Suppressor macrophage treated with lipopolysaccharide for 1 hour (primary cell): Measurements from ENCODE around the gene BAG5.
"Not testable (repeated sequence)": the region's sequence is repeated elsewhere in the genome, so short reads cannot be mapped to it uniquely, and the experiment has no call there.

Experiments used
- DNase-seq, 3 donors: peaks; one replicate each; pipeline ENCODE4 v3.0.0-alpha.2; 2020 to 2022

The BAG5 gene

DNA sequence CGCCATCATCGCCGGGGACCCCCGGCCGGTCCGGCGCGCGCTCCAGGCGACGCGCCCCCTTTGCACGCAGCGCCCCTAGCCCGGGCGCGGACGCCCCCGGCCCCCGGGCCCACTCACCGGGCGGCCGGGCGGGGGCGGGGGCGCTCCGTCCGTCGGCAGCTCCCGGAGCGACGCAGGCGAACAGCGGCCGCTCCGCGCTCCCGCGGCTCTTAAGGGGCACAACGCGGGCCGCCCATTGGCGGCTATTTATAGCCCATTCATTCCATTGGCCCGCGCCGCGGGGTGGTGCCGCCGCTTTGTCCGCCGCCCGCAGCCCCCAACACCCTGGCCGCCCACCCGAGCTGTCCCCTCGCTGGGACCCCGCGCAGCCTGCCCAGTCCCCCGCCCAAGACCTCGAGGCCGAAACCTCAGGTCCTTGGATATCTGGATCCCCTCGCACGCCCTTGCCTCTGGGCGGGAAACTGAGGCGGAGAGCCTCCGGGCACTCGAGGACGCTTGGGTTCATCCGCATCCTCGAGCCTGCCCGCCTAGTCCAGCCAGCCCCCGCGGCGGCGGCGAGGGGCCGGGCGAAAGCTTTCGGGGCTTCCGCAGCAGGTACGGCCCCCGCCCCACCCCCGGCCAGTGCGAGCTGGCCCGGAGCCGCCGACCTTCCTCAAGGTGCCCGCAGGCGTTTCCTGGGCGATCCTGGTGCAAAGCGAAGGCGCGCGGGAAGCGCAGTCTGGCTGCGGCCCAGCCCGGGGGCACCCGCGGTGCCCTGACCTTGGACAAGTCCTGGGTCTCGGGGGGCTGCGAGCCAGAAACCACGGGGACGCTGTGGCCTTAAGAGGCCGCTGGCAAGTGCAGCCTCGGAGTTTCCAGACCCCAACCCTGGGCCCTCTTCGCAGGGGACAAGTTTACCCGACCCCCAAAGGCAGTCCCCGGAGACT, 39.5 kb downstream of the BAG5 start, which contains the start of gene CKB:
Gene CKB (minus strand): TSS at position 182 of the 926 bp plus-strand sequence. CDS start 337 bp downstream, outside the sequence.
- DNase-seq: peak; percentile 73 to 87 (median 74)

DNA sequence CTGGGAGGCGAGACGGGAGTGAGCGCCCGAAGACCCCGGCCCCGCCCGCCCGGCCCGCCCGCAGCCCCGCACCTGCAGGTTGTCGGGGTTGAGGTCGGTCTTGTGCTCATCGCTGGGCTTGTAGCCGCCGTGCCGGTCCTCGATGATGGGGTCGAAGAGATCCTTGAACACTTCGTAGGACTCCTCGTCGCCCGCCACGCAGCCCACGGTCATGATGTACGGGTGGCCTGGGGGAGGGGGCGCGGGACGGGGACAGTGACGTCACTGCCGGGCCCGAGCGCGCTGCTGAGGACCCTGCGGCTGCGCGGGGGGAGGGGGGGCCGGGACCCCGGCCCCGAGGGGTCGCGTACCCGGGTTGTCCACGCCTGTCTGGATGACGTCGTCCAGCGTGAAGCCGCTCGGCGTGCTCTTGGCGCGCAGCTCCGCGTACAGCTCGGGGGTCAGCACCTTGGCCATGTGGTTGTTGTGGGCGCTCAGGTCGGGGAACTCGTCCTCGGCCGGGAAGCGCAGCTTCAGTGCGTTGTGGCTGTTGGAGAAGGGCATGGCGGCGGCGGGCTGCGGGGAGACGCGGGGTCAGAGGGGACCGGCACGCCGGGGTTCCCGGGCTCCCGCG, 40.4 kb downstream of the BAG5 start:
- DNase-seq: peak in 1 of 3 donors; percentile 57

GRCh38 chr14:103521438-103521950, 41.0 kb downstream of the BAG5 start:
- no peak for DNase-seq

DNA sequence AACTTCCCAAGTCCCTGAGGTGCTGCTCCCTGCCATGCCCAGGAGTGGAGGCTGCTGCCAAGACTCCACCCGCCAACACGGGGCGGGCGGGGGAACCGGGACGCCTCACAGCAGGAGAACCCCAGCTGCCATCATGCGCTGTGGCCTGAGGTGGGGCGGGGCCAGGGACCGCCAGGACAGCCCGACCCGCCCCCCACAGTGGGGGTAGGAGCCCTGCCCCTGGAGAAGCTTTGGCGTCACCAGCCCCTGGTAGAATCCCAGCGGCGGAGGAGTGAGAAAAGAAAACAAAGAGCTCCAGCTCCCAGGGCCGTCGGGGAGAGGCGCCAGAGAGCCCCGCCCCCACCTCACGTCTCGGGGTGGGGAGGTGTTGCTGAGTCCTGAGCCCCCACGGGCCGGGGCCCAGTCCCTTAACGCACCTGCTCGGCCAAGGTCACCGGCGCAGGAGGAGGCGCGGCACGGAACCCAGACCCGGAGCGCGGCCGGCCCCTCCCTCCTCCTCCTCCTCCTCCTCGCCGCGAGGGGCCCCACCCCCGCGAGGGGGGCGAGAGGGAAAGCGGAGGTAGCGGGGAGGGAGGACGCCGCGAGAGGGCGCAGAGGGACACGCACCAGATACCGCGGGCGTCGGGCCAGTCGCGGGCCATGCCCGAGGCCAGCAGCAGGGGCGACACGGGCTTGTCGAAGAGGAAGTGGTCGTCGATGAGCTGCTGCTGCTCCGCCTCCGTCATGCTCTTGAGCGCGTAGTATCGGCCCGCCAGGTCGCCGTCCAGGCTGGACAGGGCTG, 41.6 kb downstream of the BAG5 start:
- DNase-seq: peak; percentile 87 to 96 (median 92)

- DNase-seq: peak in 1 of 3 donors; percentile 39
Observed at GRCh38 chr14:103520269-103520656, 42.2 kb downstream of the BAG5 start.

DNA sequence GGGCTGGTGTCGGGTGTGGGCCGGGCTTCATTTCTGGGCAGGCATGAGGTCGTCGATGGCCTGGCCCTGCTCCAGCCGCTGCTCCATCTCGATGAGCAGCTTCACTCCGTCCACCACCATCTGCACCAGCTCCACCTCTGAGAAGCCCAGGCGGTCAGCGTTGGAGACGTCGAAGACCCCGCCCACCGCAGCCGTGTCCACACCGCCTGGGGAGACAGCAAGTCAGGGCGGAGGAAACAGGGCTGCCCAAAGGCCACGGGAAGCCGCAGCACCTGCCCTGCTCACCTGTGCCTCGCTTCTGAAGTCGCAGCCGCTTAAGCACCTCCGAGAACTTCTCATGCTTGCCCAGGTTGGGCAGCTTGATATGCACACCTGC, 42.6 kb downstream of the BAG5 start:
- no peak for DNase-seq

GRCh38 chr14:103519043-103519836, 43.2 kb downstream of the BAG5 start:
- DNase-seq: peak in 1 of 3 donors; percentile 41

DNA sequence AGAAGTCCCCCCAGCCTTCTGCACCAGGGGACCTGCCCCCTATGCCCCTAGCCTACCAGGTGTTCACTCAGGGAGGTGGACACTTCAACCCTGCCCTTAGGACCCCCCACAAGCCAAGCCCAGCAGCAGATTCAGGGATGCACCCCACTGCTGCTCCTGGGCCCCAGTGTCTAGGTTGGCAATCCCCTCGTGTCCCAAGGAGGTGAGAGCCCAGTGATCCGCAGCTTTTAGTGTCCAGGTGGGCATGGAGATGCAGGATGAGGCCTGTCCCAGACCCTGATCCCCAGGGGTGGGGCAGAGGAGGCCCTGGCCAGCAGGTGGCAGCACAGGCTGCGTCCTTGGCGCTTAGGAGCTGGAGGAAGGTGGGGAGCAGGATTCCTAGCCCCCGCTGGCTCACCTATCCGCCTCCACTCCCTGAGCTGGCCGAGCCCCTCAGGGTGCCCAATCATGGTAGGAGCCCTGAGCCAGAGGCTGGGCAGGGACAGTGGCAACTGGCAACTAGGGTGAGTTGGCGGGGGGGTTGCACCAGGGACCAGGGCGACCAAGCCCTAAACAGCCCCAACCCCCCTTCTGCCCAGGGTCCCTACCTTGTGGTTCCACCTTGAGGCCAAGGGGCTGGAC, 43.9 kb downstream of the BAG5 start:
- peak; percentile 55 to 79 (median 61) for DNase-seq

- no peak for DNase-seq
Observed at GRCh38 chr14:103517721-103518421, 44.6 kb downstream of the BAG5 start.

- DNase-seq: peak in 1 of 3 donors; percentile 28
Observed at GRCh38 chr14:103517174-103517566, 45.3 kb downstream of the BAG5 start.

DNA sequence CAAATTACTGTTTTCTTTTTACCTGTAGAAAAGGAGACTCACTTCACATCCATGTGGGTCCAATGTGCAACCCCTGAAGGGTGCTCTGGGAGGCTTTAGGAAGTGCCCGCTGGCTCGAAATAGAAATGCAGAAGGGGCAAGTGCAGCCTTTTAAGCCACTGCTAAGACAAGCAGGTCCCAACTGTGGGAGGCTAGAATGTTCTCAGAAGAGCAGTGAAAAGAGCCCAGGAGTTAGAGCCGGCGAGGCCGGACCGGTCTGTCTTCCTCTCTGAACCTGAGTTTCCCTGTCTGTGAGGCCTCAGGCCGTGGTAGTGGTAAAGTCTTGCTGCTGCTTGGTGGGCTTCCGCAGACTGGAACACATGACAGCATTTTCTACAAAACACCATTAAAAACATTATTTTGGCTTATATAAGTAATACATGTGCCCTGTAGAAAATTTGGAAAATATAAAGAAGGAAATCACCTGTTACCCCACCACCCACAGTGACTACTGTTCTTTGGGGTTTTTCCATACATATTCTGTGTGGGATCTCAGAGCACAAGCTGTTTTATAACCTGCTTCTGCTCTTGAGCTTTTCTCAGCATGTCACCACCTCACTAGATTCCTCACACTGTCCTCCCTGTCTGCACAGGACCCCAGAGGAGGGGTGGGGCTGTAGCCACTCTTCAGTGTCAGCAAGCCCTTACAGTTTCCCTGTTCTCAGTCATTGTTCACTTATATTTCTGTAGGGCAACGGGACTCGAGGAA, 45.9 kb downstream of the BAG5 start:
- peak in 1 of 3 donors; percentile 34 for DNase-seq

GRCh38 chr14:103514596-103515421, 47.6 kb downstream of the BAG5 start:
- no peak for DNase-seq

DNA sequence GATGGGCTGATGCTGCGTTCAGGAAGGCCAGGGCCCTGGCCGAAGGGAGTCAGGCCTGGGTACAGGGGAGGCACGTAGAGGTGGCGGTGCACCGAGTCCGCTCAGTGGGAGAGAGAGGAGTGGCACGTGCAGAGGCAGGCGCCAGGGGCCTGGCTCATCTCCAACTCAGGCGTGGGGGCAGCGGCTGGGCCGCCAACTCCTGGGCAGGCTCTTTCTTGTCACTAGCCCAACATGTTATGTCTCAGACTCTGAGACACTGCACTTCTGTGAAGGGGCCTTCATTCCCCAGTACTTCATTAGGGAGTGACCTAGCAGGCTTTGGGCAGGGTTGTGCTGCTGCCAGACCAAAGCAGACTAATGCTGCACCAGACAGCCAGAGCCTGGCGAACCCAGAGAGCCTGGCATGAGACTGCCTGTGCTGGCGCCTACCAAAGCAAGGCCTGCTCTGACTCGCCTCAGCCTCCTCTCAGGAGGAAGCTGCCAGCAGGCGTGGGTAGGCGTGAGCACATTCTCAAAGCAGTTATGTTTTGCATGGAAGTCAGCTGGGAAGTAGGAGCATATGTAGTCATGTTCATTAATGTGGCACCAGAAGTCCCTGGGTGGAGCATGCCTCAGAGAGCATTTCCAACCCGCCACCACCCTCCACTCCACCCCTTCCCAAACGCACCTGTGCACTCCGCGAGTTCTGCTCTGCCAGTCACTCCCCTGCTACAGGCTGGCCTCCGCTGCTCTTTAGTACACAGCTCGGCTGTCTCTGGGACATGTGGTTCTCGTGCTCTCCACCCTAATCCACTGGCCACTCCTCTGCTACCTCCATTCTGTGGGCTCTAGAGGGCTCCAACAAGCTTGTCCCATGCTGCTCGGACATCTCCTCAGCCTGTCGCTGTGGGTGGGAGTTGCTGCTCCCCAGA, 49.5 kb downstream of the BAG5 start:
- DNase-seq: peak; percentile 62 to 80 (median 75)

DNA sequence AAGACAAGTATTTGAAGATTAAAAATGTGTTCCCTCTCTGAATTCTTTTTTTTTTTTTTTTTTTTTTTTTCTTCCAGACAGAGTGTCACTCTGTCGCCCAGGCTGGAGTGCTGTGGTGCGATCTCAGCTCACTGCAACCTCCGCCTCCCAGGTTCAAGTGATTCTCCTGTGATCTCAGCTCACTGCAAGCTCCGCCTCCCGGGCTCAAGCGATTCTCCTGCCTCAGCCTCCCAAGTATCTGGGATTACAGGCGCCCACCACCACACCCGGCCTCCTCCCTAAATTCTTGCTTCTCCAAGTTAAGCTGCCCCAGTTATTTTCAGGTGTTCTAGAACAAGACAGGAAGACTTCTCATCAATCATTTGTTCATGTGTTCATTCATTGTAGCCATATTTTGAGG, 50.3 kb downstream of the BAG5 start:
- DNase-seq: not testable (repeated sequence)

- no peak for DNase-seq
Observed at GRCh38 chr14:103510724-103511693, 51.4 kb downstream of the BAG5 start.

- DNase-seq: no peak
Observed at GRCh38 chr14:103509864-103510723, 52.4 kb downstream of the BAG5 start.
